ENCODE measurements around the gene AP4S1. TPM values are rescaled to one million over a fixed set of nuclear protein-coding genes. Genes with fewer than 3 reads are reported as not detected.

The AP4S1 gene
- total RNA-seq, 2 experiments from 2014 or later = 8.9 to 10.2 TPM

- H3K27ac Mint-ChIP-seq = peak overlapping the region; percentile 83
- peaks cover 48% of the 10 kb centered on the region for H3K36me3 Mint-ChIP-seq
- no peaks in the 10 kb centered on the region for H3K27me3 Mint-ChIP-seq
- POLR2A ChIA-PET = interaction anchor here (0.8 kb wide), 1 partner anchor 83 kb away, joined by 4 read pairs; the partner anchor contains the start of gene HECTD1
- ATAC-seq (ENCODE audit: low read depth) (peak; percentile 62), DNase-seq (no peak)
- no peaks in the 10 kb centered on the region for H3K9me3 Mint-ChIP-seq
- H3K4me3 Mint-ChIP-seq = peak overlapping the region; percentile 64
- H3K4me1 Mint-ChIP-seq = peaks cover 28% of the 10 kb centered on the region
These were observed 98.7 kb downstream of the AP4S1 start for GRCh38 chr14:31124197-31124596.

DNA sequence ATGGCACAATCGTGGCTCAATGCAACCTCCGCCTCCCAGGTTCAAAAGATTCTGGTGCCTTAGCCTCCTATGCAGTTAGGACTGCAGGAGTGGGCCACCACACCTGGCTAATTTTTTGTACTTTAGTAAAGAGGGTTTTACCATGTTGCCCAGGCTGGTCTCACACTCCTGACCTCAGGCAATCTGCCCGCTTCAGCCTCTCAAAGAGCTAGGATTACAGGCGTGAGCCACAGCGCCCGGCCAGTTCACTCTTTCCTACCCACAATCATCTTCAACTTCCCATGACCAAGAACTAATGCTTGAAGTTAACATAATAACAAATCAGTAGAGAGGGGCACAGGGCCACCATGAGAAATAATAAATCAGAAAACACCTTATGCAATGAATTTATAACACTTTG, 99.8 kb downstream of the AP4S1 start:
- Mint-ChIP-seq H3K36me3 (peaks cover 46% of the 10 kb centered on the region), H3K27ac (no peak overlapping the region), H3K27me3 (no peaks in the 10 kb centered on the region), H3K4me3 (no peak overlapping the region), H3K4me1 (peaks cover 28% of the 10 kb centered on the region), H3K9me3 (no peaks in the 10 kb centered on the region)
- POLR2A ChIA-PET = no interaction called here
- DNase-seq (no peak), ATAC-seq (ENCODE audit: low read depth) (no peak)

GRCh38 chr14:31126680-31127079, 101.2 kb downstream of the AP4S1 start:
- H3K27ac Mint-ChIP-seq = no peak overlapping the region

GRCh38 chr14:31127690-31128089, 102.2 kb downstream of the AP4S1 start:
- POLR2A ChIA-PET = interaction anchor here (2.4 kb wide), 1 partner anchor 80 kb away, joined by 17 read pairs; the partner anchor contains the start of gene HECTD1
- Mint-ChIP-seq H3K36me3 (peaks cover 41% of the 10 kb centered on the region), H3K27ac (peak overlapping the region; percentile 78), H3K27me3 (no peaks in the 10 kb centered on the region), H3K4me3 (peak overlapping the region; percentile 42), H3K9me3 (no peaks in the 10 kb centered on the region), H3K4me1 (peaks cover 30% of the 10 kb centered on the region)
- DNase-seq (no peak), ATAC-seq (ENCODE audit: low read depth) (peak; percentile 87)

More at GRCh38 chr14:31126680-31127079, 101.2 kb downstream of the AP4S1 start:
- DNase-seq (no peak), ATAC-seq (ENCODE audit: low read depth) (no peak)
- Mint-ChIP-seq H3K4me3 (no peak overlapping the region), H3K36me3 (peaks cover 47% of the 10 kb centered on the region), H3K27me3 (no peaks in the 10 kb centered on the region), H3K4me1 (peaks cover 30% of the 10 kb centered on the region), H3K9me3 (no peaks in the 10 kb centered on the region)
- POLR2A ChIA-PET = no interaction called here

GRCh38 chr14:31128601-31129526, 103.4 kb downstream of the AP4S1 start:
- Mint-ChIP-seq H3K27ac (no peak overlapping the region), H3K4me1 (peaks cover 26% of the 10 kb centered on the region), H3K4me3 (no peak overlapping the region), H3K27me3 (no peaks in the 10 kb centered on the region), H3K9me3 (no peaks in the 10 kb centered on the region), H3K36me3 (peaks cover 37% of the 10 kb centered on the region)
- ATAC-seq (ENCODE audit: low read depth) (no peak), DNase-seq (no peak)
- POLR2A ChIA-PET = interaction anchor here (2.4 kb wide), 1 partner anchor 79 kb away, joined by 17 read pairs; the partner anchor contains the start of gene HECTD1

GRCh38 chr14:31133133-31133532, 107.7 kb downstream of the AP4S1 start:
- no peaks in the 10 kb centered on the region for H3K27me3 Mint-ChIP-seq
- peaks cover 12% of the 10 kb centered on the region for H3K4me1 Mint-ChIP-seq
- H3K36me3 Mint-ChIP-seq = peaks cover 27% of the 10 kb centered on the region
- DNase-seq = no peak
- H3K9me3 Mint-ChIP-seq = no peaks in the 10 kb centered on the region
- ATAC-seq (ENCODE audit: low read depth) = no peak
- H3K27ac Mint-ChIP-seq = no peak overlapping the region
- H3K4me3 Mint-ChIP-seq = no peak overlapping the region
- POLR2A ChIA-PET = no interaction called here

DNA sequence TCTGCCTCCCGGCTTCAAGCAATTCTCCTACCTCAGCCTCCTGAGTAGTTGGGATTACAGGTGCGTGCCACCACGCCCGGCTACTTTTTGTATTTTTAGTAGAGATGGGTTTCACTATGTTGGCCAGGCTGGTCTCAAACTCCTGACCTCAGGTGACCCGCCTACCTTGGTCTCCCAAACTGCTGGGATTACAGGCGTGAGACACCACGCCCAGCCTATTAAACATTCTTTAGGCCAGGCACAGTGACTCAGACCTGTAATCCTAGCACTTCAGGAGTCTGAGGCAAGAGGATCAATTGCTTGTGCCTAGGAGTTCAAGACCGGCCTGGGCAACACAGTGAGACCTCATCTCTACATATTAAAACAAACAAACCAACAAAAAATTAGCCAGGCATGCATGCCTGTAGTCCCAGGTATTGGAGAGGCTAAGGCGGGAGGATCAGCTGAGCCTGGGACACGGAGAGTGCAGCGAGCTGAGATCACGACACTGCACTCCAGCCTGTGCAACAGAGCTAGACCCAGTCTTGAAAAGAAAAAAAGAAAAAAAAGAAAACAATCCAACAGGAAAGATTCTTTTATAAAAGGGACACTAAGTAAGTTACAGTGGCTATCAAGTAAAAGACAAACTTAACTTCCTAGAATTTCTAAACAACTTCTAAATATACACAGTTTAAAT, 111.9 kb downstream of the AP4S1 start:
- H3K36me3 Mint-ChIP-seq = peaks cover 15% of the 10 kb centered on the region
- H3K9me3 Mint-ChIP-seq = no peaks in the 10 kb centered on the region
- no peak for ATAC-seq (ENCODE audit: low read depth)
- POLR2A ChIA-PET = no interaction called here
- H3K27me3 Mint-ChIP-seq = no peaks in the 10 kb centered on the region
- H3K27ac Mint-ChIP-seq = no peak overlapping the region
- no peak for DNase-seq
- H3K4me3 Mint-ChIP-seq = no peak overlapping the region
- peaks cover 1% of the 10 kb centered on the region for H3K4me1 Mint-ChIP-seq

DNA sequence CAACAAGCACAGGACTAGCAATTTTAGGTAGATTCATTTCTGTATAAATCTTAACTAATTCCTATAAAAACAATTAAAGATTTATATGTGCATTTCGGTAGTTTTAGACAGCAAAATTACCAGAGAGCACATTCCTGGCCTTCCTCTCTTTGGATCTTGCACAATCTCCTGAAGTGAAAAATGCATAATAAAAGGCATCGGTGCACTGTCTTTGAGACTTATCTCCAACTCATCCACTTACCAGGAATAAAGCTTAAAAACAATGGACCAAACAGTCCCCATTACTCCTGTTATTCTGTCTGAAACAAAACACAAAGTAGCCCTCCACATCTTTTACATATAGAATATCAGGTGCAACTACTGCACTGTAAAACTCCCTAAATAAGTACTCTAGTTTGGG, 112.9 kb downstream of the AP4S1 start:
- no peak for ATAC-seq (ENCODE audit: low read depth)
- no peaks in the 10 kb centered on the region for H3K27me3 Mint-ChIP-seq
- POLR2A ChIA-PET = no interaction called here
- no peak overlapping the region for H3K27ac Mint-ChIP-seq
- H3K36me3 Mint-ChIP-seq = peaks cover 12% of the 10 kb centered on the region
- no peak overlapping the region for H3K4me3 Mint-ChIP-seq
- H3K9me3 Mint-ChIP-seq = no peaks in the 10 kb centered on the region
- DNase-seq = no peak
- no peaks in the 10 kb centered on the region for H3K4me1 Mint-ChIP-seq

DNA sequence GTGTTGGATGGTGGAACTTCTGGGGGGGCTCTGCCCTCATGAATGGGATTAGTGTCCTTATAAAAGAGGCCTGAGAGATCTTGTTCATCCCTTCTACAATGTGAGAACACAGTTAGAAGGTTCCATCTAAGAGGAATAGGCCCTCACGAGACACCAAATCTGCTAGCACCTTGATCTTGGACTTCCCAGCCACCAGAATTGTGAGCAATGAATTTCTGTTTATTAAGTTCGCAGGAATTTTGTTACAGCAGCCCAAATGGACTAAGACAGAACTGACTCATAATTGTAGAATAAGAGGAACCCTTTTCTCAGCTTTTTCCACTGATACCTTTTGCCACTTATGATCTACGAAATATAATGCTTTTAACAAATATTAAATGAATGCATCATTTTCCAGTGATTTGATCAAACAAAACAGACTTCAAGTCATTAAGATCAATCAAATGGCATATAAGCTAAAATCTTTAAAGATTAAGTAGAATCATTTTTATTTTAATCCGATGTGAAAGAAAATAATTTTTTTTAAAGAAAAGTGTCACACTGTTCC, 113.9 kb downstream of the AP4S1 start:
- ATAC-seq (ENCODE audit: low read depth) (no peak), DNase-seq (no peak)
- Mint-ChIP-seq H3K36me3 (peaks cover 12% of the 10 kb centered on the region), H3K4me3 (no peak overlapping the region), H3K27me3 (no peaks in the 10 kb centered on the region), H3K27ac (no peak overlapping the region), H3K4me1 (no peaks in the 10 kb centered on the region), H3K9me3 (no peaks in the 10 kb centered on the region)
- POLR2A ChIA-PET = no interaction called here

DNA sequence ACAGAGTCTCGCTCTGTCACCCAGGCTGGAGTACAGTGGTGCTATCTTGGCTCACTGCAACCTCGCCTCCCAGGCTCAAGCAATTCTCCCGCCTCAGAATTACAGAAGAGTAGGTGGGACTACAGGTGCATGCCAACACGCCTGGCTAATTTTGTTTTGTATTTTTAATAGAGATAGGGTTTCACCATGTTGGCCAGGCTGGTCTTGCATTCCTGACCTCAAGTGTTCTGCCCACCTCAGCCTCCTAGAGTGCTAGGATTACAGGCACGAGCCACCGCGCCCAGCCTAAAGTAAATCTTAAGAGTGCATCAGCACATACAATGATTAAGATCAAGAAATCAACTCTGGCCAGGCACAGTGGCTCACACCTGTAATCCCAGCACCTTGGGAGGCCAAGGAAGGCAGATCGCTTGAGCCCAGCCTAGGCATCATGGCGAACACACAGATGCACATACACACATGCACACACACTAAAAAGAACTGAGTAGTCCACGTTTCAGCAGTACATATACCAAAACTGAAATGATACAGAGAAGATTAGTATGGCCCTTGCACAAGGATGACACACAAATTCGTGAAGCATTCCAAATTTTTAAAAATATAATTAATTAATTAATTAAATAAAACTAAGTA, 117.1 kb downstream of the AP4S1 start:
- H3K4me3 Mint-ChIP-seq = no peak overlapping the region
- no peaks in the 10 kb centered on the region for H3K27me3 Mint-ChIP-seq
- no peak for ATAC-seq (ENCODE audit: low read depth)
- no peak overlapping the region for H3K27ac Mint-ChIP-seq
- H3K4me1 Mint-ChIP-seq = no peaks in the 10 kb centered on the region
- no peak for DNase-seq
- peaks cover 15% of the 10 kb centered on the region for H3K36me3 Mint-ChIP-seq
- POLR2A ChIA-PET = no interaction called here
- H3K9me3 Mint-ChIP-seq = no peaks in the 10 kb centered on the region

Small RNA genes within 50 kb of the gene (microRNA-seq; reads per million reads assigned to microRNA genes)
- gene MIR624 = 49.1 reads per million, percentile 46 among the genes with 10 or more reads in this experiment

Other genes with a start within 250 kb of the AP4S1 start
- 1 to 10 TPM; 2.2 to 2.8 TPM for gene COCH, start 151.1 kb upstream of the AP4S1 start, total RNA-seq
- 10 to 100 TPM; 21.8 to 24.1 TPM for gene STRN3, start 730 bp downstream of the AP4S1 start, total RNA-seq
- gene HECTD1, start 182.1 kb downstream of the AP4S1 start, total RNA-seq = 100 to 1,000 TPM; 105 to 117 TPM